Stimulated activated CD4-positive, alpha-beta T cell treated with anti-CD3 and anti-CD28 coated beads, Interleukin-12 subunit alpha, Interleukin-12 subunit beta, amount 100 ng/mL, for 48 hours (primary cell): Measurements from ENCODE around the gene NRXN3.

Experiments
- DNase-seq, 3 donors: peaks; one replicate each; pipeline ENCODE4 v3.0.0-alpha.2; 2020; ENCODE audit warnings: low read depth in 2 of 3, low spot score in 1 of 3

NRXN3 gene

DNA sequence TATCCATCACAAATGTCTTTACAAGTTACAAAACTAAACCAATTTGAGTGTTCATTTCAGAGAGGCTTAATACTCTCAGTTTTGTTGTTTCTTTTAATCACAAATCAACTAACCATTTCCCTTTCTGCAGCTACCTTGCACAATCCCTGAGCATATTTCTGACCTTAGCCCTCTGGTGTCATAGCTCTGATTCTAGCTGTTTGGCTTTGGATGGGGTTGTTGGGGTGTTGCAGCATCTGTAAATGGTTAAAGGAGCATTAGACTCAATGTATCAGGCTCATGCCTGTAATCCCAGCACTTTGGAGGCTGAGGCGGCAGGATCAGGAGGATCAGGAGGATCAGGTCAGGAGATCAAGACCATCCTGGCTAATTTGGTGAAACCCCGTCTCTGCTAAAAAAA is 461.4 kb downstream of the NRXN3 start:
- DNase-seq: no peak

DNA sequence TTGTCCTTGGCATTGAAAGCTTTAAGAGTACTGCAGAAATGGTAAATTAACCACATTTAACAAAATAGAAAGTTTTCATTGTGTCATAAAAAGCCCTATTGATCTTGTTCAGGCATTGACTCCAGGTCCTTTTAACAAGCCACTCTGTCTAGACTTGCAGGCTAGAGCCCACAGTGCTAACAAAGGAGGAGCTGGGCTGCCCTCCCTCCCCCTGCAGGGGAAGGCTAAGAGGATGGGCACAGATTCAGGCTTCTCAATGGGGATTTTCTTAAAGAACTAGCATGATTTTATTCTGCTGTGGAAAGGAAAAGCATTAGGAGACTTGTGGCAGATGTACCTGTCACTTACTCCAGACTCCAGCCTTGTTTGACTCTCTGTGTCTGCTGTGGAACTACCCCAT is 463.6 kb downstream of the NRXN3 start:
- DNase-seq: no peak

DNA sequence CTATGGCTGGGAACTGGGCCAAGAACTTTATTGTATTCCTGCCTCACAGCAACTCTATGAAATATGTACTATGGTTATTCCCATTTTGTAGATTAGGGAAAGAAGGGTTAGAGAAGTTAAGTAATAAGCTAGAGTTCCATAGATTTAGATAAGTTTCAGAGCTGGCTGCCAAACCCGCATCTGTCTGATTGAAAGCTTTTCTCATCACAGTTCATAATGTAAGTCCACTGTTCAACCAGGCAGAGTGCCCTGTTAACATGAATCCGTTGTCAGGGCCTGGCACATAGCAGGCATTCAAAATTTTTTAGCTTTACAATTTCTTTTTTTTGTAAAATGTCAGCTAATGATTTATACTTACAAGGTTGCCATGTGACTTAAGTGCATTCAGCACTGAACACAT is 467.3 kb downstream of the NRXN3 start:
- no peak for DNase-seq

DNA sequence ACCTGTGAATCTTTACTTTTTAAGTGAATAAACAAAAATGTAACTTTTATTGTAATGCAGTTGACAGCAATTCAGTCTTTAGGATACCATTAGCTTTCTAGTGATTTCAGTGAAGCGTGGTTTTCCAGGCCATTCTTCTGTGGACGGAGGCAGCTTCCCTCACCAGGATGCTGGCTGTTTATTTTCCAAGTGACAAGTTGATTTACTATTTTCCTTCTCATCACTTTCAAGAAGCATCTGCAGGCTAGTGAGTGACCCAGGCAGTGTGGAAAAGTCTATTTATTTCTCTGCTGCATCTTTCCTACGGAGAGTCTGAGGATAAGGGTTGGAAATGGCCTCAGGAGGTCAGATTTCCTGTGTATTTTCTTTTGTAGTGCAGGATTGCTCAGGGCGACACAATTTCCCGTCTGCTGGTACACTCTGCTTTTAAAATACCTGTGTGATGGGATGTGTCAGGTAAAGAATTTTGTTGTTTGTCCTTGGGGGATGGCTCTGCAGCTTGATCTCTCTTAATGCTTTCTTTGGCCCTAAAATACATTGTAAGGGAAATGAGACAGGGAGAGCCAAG is 467.8 kb downstream of the NRXN3 start:
- DNase-seq: no peak

DNA sequence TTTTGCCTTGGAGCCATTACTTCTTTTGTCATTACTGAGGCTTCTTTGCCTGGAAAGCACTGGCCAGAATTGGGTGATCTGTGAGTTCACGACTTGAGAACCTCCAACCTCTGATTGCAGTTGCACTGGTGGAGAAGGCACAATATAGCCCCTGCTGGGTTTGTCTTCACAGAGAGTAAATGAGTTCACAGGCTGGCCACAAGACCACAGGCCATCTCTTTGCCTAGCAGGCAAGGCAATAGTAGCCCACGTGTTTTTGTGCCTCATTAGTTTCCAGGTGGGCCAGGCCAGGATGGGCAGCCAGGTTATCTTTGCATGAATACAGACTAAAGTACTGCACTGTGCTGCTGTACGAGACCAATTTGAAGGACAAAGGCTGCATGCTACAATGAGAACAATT is 468.8 kb downstream of the NRXN3 start:
- DNase-seq: no peak

DNA sequence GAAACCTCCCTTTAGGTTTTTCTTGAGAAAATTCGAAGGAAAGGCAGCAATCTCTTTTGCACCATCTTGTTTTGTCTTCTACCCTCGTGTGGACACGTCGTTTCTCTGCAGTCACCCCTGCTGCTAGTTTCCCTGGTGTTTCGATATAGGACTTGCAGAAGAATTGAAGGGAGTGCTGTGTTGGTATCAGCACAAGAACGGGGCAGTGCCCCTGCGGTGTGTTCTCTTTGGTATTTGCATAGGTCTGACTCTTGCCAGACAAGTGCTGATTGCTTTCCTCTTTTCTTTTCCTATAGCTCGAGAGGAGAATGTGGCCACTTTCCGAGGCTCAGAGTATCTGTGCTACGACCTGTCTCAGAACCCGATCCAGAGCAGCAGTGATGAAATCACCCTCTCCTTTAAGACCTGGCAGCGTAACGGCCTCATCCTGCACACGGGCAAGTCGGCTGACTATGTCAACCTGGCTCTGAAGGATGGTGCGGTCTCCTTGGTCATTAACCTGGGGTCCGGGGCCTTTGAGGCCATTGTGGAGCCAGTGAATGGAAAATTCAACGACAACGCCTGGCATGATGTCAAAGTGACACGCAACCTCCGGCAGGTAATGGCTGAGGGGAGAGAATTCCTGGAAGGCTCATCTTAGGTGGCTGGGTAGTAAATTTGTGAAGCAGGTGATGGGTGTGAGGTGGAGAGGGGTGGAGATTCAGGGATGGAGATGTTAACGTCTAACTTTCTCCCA is 474.8 kb downstream of the NRXN3 start:
- DNase-seq: no peak

DNA sequence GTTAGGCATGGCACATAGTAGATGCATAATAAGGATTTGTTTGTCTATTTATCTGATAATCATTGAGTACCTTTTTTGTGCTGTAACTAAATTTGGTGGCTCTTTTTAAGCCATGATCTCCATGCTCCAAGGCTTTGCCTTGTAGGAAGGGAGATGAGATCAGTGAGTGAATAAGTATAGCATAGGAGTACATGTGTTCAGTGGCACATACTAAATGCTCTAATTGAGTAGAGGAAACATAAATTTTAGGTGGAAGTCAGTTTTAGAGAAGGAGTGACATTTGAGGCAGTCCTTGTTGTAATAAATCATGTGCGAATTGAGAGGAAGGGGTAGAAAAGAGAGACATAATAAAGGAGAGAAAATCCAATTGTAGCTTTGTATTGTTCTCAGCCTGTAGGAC is 482.6 kb downstream of the NRXN3 start:
- DNase-seq: no peak

DNA sequence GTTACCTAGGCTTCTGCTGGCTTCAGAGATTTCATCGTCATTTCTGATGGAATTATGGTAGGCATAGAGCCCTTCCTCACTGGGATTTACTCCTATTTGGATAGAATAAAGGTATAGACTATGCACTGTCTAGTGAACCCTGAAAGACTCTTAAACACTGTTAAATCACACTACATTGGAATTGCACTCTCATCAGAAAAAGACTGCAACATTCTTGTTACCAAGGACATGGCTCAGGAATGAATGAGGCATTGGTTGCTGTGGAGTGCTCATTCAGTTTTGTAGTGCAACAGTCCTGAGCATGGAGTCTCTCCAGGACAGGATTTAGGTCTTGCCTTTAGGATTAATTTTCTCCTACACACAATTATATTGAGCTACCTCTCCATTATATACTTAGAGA is 483.0 kb downstream of the NRXN3 start:
- no peak for DNase-seq

DNA sequence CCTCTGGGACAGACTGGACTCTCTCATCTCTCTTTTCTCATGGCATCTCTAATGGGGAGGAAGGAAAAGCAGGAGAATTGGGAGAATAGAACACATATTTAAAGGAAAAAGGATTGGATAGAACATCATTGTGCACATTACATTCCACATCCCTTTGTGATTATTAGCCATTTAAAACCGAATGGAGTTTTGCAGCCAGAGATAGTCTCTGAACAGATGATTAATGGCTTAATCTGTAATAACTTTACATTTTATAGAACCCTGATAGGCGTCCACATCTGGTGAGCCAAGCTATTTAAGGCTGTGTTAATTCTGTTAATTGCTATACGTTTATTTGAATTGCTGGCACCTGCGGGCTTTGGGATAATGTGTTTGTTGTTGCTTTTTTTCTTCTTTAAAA is 487.3 kb downstream of the NRXN3 start:
- no peak for DNase-seq

DNA sequence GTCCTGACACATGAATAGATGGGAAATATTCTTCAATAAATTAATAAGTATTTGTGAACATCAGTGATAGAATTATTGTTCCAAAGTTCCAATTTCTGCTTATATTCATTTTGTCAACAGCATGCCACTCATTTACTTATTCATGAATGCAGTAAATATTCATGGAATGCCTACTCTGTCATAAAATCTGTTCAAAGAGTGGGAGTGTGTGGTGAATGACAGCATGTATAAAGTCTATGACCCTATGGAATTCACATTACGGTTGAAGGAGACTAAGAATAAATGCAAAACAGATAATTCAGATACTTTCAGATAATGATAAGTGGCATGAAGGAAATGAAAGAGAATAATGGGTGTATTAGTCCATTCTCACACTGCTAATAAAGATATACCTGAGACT is 494.7 kb downstream of the NRXN3 start:
- no peak for DNase-seq

DNA sequence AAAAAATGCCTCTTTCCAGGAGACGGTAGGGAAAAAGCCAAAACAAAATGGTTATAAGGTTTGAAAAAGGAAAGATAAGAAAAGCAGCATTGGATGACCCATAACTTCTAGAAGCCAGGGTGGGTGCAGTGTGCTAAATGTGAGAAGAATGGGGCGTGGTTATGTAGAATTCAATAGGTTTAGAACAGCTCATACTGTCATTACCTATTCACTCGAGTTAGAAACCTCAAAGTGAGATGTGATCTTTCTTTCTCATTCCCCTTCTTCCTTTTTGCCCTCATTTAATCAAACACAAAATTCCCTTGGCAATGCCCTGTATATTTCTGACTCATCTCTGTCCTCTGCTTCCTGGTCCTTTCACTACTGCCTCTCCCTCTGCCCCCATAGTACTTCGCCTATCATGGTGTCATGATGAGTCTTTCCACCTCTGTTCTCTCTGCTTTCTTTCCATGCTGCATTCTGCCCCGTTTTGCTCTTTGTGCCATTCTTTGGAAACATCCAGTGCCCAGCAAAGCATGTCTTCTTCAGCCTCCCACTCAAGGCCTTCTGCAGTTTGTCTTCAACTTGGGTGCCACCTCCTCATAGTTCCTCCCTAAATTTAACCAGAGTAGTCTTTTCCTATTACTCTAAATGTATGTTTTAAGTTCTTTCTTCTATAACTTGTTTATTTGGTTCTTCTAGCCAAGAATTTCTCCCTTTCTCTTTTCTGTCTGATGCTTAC is 496.3 kb downstream of the NRXN3 start:
- DNase-seq: no peak

DNA sequence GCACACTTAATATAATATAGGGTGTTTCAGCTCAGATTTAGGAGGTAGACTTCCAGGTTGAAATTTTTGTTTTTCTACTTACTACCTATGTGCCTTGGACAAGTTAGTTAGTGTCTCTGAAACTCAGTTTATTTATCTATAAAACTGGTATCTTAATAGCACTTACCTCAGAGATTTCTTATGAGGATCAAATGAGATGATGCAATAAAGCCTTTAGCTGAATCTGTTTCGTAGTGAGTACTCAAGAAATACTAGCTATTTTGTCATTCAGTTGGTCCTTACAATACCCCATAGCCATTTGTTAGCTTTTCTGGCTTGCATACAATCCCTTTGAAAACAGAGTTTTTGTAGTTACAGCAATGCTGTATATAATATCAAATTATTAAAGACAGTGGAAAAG is 497.0 kb downstream of the NRXN3 start:
- no peak for DNase-seq

DNA sequence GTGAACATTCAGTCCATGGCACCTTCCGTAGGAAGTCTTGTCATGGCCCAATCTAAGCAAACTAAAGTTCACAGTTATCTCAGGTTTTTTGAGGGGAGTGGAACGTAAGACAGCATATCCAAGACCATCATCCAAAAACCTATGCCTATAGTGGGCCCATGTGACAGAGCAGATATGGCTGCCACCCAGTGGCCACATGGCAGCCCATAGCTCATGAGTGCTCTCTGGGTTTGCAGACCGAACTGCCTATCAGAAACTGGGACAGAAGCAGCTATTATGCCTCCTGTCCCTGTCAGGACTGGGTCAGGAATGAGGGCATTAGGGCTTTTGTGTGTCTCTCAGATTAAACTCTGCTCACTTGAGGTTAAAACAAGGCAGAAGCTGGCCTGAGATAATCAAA is 503.7 kb downstream of the NRXN3 start:
- DNase-seq: no peak

DNA sequence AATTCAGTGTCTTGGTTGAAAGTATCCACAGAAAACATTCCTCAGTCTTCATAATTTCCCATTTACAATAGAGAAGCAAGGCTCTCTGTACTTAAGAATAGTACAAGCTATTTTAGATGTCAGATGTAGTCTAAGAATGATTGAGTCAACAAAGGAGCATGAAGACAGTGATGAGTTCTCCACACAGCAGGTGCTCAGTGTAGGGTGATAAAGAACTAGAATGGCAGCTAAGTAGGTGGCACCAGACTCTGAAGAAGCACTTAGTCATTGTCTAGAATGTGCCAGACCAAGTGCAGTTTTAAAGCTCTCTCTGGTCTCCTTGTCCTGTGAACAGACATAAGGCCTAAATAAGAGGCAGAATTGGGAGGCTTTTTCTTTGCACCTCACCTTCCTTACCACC is 504.6 kb downstream of the NRXN3 start:
- no peak for DNase-seq

DNA sequence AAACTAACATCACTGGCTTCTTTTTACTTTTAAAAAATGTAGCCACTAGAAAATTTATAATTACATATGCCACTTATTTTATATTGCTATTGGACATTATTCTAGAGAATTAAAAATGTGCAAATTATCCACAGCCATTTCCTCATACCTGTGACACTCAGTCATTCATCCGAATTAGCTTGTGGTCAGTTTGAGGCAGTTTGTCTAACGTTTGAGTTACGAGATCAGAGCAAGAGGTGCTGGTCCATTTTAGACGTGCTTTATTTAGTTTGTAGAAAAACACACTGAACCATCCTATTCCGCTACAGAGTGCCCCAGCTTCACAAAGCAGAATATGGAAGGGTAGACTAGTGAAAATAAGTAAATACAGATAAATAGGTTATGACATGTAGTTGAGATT is 513.0 kb downstream of the NRXN3 start:
- DNase-seq: no peak

DNA sequence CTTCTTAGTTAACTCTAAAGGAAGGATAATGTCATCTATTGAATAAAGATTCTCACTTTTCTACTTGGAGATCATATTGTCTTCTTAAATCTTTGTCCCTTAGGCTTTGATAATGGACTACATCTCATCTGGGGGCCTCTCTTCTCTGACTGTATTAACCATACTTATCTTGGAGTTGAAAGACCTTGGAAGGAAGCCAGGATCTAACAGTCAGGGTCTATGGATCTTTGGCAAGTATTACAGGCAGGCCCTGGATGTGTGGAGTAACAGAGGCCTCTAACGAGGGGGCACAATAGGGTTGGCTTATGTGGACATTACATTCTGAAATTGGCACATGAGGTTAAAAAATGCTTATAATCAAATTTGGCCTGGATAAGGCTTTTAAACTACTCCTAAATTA is 513.8 kb downstream of the NRXN3 start:
- DNase-seq: no peak

DNA sequence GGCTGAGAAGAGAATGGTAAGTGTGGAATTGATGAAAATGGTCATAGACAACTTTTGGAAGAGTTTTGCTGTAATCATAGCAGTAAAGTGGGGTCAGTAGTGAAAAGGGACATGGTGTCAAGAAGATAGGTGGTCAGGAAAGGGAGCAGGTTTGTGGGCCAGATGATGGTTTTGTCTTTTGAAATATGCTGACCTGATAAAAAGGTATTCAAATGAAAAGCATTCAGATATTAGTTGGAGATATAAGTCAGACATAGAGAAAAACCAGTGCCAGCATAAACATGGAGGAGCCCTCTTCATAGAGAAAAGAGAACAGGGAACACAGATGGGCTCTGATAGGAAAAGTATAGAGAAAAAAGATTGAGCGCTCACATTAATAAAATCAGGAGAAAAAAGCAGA is 518.3 kb downstream of the NRXN3 start:
- no peak for DNase-seq

DNA sequence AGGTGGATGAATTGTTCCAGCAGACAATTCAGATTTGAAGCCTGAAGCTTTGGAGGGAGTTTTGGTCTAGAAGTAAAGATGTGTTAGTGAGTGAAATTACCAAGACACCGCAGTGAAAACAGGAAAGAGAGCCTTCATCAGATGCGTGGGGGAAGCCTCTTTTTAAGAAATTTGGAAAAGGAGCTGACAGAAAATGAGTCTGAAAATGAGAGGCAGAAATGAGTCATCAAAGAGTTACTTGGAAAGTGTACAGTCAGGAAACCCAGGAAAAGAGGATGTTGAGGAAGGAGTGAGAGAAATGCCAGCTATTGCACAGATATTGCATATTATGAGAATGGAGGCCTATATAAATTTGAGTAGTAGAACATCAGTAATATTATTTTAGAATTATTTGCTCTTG is 520.7 kb downstream of the NRXN3 start:
- DNase-seq: no peak

DNA sequence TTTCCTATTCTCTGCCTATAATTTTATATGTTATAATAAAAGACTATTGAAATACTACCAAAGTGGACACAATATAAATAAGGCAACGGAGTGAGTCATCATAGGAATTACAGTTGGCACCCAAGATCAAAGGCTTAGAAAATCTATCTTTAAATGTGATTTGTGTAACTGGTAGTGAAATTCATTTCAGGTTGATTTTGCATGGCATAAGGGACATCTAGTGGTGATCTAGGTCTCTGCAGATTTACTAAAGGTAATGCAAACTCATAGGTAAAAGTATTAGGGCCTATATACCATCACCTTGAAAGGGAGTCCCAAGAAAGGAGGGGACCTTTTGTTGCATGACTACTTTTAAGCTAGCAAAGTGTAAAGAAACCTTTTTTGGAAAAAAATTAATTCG is 527.2 kb downstream of the NRXN3 start:
- no peak for DNase-seq

DNA sequence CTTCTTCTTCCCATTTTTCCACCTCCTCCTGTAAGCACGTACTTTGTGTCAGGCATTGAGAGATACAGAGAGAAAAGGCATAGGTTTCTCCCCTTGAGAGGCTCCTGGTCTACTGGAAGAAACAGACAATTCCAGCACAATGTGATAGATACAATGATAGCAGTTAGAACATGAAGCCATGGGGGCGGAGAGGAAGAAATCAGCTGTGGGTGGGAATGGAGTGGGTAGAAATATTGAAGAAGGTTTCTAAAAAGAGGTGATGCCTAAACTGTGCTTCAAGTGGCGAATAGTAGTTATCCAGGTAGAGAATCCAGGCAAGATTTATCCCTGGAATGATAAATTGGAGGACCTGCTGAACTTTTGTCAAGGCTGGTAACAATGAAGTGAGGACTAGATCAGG is 528.8 kb downstream of the NRXN3 start:
- no peak for DNase-seq

DNA sequence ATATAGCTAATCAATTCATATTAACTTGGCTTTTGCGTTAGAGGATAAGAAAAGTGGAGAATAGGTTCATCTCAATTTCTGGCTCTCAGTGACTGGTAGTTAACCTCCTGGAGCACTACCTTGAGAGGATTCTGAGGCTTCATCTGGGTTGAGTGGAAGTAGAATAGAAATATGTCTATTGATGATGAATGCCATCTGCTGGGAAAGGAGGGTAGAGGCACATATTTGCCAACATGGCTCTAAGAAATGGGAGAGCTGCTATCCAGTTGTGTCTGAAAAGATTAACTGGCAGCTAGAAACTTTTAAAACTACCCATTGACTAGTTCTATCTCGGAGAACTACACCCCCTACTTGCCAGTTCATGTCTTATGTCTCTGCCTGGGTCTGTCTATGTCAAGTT is 530.1 kb downstream of the NRXN3 start:
- no peak for DNase-seq

DNA sequence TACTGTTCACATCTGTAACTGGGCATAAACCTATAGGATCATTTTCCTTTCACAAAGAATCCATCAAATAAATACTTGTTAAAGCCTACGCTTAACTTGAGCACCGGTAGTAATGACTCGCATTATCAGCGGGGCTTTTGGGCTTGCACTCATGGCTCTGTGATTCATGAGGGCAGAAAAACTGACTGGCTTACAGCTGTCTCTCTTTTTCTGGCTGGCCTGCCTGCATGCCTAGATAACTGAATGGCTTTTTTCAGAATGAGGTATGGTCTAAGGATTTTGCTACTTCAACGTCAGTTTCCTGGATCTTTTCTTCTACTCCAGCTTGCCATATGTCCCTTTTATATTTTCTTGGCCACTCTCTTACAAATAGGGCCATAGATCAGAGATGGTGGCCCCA is 531.1 kb downstream of the NRXN3 start:
- DNase-seq: no peak

DNA sequence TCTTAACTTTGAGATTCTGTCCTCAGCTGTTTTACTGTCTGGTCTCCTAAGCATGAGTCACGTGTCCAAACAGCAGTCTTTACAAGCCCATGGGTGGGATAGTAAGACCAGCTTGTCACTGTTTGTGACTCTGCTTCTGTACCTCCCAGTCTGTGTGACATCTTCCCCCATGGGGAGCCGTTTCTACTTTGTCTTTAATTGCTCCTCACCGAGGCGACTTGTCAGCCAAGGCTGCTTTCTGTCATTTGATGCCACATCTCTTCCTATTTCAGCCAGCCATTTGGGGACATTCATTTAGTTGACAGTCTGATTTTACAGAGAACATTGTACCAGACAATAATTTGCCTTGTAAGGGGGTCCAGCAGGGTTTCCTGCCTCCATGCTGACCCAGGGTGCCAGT is 534.8 kb downstream of the NRXN3 start:
- no peak for DNase-seq
